K562 treated with DMSO at 1 percent for 12 hours (cell line): ENCODE results near the gene RIMS1. TPM values are rescaled to one million over a fixed set of nuclear protein-coding genes. Genes with fewer than 3 reads are reported as not detected.

ENCODE experiments used
- total RNA-seq: library from RNA; unstranded; fragments of 300-600 nt; gene quantifications from 2 replicates; pipeline ENCODE4 v1.2.3, GENCODE V29; 2022; ENCODE audit not compliant: insufficient read depth

Gene RIMS1
- total RNA-seq, result not detected in 2 replicates

GRCh38 chr6:71886184-71887005 lies at the start of gene RIMS1:
TSS of gene RIMS1 (plus strand) at chr6:71886550. CDS start at chr6:71887024, 474 bp downstream.

